DND-41 (cell line): ENCODE results near the gene SELENBP1.

Experiments used
- ATAC-seq: fragments of 200-7000 bp; cut with Tn5 transposase; 3 replicates; pipeline ENCODE4 v1.9.1; 2021; ENCODE audit warnings: low read depth; ENCODE audit not compliant: insufficient read depth
- DNase-seq: peaks from one replicate; pipeline ENCODE4 v3.0.0-alpha.2; 2020
- H2AFZ ChIP-seq: 2 replicates; pipeline ENCODE4 v1.6.0; 2012; ENCODE audit warnings: low read depth, low read length
- H3K27ac ChIP-seq: 2 replicates; pipeline ENCODE4 v1.5.1; 2012; ENCODE audit warnings: low read length, inconsistent platforms
- H3K27me3 ChIP-seq: fragments of 200-600 bp; sonication (generic); 2 replicates; pipeline ENCODE4 v1.6.0; 2012; ENCODE audit warnings: low read length, mild to moderate bottlenecking, inconsistent platforms; ENCODE audit not compliant: insufficient read depth, poor library complexity
- H3K36me3 ChIP-seq: 2 replicates; pipeline ENCODE4 v1.5.1; 2012; ENCODE audit warnings: low read length, inconsistent platforms; ENCODE audit not compliant: insufficient read depth
- H3K4me1 ChIP-seq: 2 replicates; pipeline ENCODE4 v1.5.1; 2012; ENCODE audit warnings: mild to moderate bottlenecking, low read length; ENCODE audit not compliant: insufficient read depth
- H3K4me2 ChIP-seq: 2 replicates; pipeline ENCODE4 v1.6.0; 2012; ENCODE audit warnings: mild to moderate bottlenecking, moderate library complexity, low read length, inconsistent platforms; ENCODE audit not compliant: insufficient read depth
- H3K4me3 ChIP-seq, 2 experiments: fragments of 200-600 bp in 1 of 2; shearing (Covaris generic) in 1 of 2; 2 replicates each; pipeline ENCODE4 v1.5.1; 2012 to 2016; ENCODE audit warnings: inconsistent platforms in 2 of 2, low read length in 2 of 2, mild to moderate bottlenecking in 2 of 2, low read depth in 1 of 2, moderate library complexity in 1 of 2
- H3K79me2 ChIP-seq: 2 replicates; pipeline ENCODE4 v1.6.0; 2012; ENCODE audit warnings: low read length, inconsistent platforms; ENCODE audit not compliant: insufficient read depth
- H3K9ac ChIP-seq: 2 replicates; pipeline ENCODE4 v1.6.0; 2012; ENCODE audit warnings: low read depth, mild to moderate bottlenecking, inconsistent platforms, low read length, moderate library complexity
- H3K9me3 ChIP-seq: 2 replicates; pipeline ENCODE4 v1.5.1; 2012; ENCODE audit warnings: low read length, moderate library complexity, mild to moderate bottlenecking, inconsistent platforms; ENCODE audit not compliant: insufficient read depth, severe bottlenecking
- H4K20me1 ChIP-seq: 2 replicates; pipeline ENCODE4 v1.6.0; 2012; ENCODE audit warnings: low read length; ENCODE audit not compliant: insufficient read depth
- EZH2 ChIP-seq: IDR thresholded peaks from 3 replicates; pipeline ENCODE4 v1.6.1; 2012; ENCODE audit warnings: borderline replicate concordance, low read depth, mild to moderate bottlenecking, moderate library complexity, low read length, inconsistent platforms; ENCODE audit not compliant: severe bottlenecking
- TF ChIP-seq, protein P1 (sequence below): IDR thresholded peaks from 2 replicates; pipeline ENCODE4 v1.5.1; 2012; ENCODE audit warnings: borderline replicate concordance, low read length, moderate library complexity, mild to moderate bottlenecking; ENCODE audit not compliant: poor library complexity, severe bottlenecking; ENCODE audit errors: extremely low read depth

SELENBP1 gene

DNA sequence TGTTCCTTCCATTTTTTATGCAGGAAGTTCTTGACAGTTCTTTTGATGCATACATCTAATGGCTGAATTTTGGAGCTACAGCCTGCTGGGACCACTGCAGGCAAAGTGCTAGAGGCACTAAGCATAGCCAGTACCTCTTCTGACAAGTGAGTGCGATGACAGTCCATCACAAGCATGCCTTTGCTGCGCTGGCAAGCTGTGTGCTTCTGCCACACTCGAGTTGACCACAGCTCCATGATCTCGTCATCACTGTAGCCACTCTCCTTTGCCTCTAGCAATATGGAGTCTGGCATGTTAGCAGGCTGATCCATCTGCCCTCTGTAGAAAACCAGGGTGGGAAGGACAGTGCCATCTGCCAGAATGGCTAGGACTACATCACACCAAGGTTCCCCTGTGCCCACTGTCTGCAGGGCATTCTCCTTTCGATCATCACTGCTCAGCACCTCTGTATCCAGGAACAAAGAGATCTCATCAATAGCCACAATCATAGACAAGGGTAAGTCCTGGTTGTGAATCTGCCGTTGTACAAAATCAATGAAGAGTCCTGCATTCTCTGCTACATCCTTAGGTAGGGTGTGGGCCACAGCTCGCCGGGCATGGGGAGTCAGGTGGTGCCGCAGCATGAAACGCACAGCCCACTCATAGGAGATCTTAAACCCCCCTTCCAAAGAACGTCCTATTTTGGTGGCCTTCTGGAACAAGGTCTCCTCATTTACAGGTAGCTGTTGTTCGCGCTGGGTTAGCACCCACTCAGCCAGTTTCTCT lies 32.9 kb upstream of the SELENBP1 start:
- DNase-seq (no peak), ATAC-seq (no peak)
- H3K9me3 ChIP-seq: no peaks in the 10 kb centered on the region
- H3K27me3 ChIP-seq: no peaks in the 10 kb centered on the region
- H3K9ac ChIP-seq: no peak overlapping the region
- H3K4me2 ChIP-seq: no peak overlapping the region
- no peak overlapping the region for H2AFZ ChIP-seq
- peaks cover 16% of the 10 kb centered on the region for H3K4me1 ChIP-seq
- H3K36me3 ChIP-seq: peaks cover 97% of the 10 kb centered on the region
- H4K20me1 ChIP-seq: peaks cover 26% of the 10 kb centered on the region
- H3K4me3 ChIP-seq: no peak overlapping the region
- peaks cover 32% of the 10 kb centered on the region for H3K79me2 ChIP-seq
- H3K27ac ChIP-seq: no peak overlapping the region
- no peak for TF ChIP-seq EZH2
- TF ChIP-seq, protein P1, sequence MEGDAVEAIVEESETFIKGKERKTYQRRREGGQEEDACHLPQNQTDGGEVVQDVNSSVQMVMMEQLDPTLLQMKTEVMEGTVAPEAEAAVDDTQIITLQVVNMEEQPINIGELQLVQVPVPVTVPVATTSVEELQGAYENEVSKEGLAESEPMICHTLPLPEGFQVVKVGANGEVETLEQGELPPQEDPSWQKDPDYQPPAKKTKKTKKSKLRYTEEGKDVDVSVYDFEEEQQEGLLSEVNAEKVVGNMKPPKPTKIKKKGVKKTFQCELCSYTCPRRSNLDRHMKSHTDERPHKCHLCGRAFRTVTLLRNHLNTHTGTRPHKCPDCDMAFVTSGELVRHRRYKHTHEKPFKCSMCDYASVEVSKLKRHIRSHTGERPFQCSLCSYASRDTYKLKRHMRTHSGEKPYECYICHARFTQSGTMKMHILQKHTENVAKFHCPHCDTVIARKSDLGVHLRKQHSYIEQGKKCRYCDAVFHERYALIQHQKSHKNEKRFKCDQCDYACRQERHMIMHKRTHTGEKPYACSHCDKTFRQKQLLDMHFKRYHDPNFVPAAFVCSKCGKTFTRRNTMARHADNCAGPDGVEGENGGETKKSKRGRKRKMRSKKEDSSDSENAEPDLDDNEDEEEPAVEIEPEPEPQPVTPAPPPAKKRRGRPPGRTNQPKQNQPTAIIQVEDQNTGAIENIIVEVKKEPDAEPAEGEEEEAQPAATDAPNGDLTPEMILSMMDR: no peak

GRCh38 chr1:151403612-151404011 lies 31.1 kb upstream of the SELENBP1 start:
- TF ChIP-seq EZH2: no peak
- TF ChIP-seq, protein P1: no peak
- no peak overlapping the region for H3K27ac ChIP-seq
- peaks cover 88% of the 10 kb centered on the region for H3K36me3 ChIP-seq
- DNase-seq: no peak
- no peak overlapping the region for H2AFZ ChIP-seq
- H3K9ac ChIP-seq: no peak overlapping the region
- no peaks in the 10 kb centered on the region for H3K27me3 ChIP-seq
- no peaks in the 10 kb centered on the region for H3K9me3 ChIP-seq
- H4K20me1 ChIP-seq: peaks cover 35% of the 10 kb centered on the region
- no peak overlapping the region for H3K4me2 ChIP-seq
- H3K4me3 ChIP-seq: no peak overlapping the region
- peaks cover 25% of the 10 kb centered on the region for H3K4me1 ChIP-seq
- H3K79me2 ChIP-seq: peaks cover 42% of the 10 kb centered on the region
- no peak for ATAC-seq

DNA sequence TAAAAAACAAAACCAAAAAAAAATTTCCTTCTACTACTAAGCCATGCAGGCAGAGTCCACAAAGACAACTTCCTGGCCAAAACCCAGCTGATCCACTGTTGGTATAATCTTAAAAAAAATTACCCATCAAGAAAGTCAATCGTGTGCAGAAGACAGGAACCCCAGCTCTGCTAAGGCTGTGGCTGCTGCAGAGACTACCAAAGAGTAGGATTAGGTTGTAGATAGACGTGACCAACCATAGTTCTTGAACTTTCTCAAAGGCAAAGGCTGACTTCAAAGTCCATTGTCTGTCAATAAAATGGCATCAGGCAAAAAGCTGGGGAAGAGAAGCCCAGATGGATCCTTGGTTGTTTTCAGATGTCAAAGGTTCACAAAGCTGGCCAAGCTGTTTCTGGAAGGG lies 30.3 kb upstream of the SELENBP1 start:
- Histone ChIP-seq H2AFZ (no peak overlapping the region), H3K27me3 (no peaks in the 10 kb centered on the region), H3K4me2 (no peak overlapping the region), H3K9ac (no peak overlapping the region), H3K9me3 (no peaks in the 10 kb centered on the region), H3K79me2 (peaks cover 42% of the 10 kb centered on the region), H3K4me3 (no peak overlapping the region), H3K27ac (no peak overlapping the region), H4K20me1 (peaks cover 35% of the 10 kb centered on the region), H3K4me1 (peaks cover 28% of the 10 kb centered on the region), H3K36me3 (peaks cover 80% of the 10 kb centered on the region)
- no peak for DNase-seq
- TF ChIP-seq, protein P1: no peak
- TF ChIP-seq EZH2: no peak
- ATAC-seq: no peak
